T-helper 17 cell (primary cell): ENCODE data around the gene PPP1R1C. TPM values are rescaled to one million over a fixed set of nuclear protein-coding genes. Genes with fewer than 3 reads are reported as not detected.
"Not testable (repeated sequence)": the region's sequence is repeated elsewhere in the genome, so short reads cannot be mapped to it uniquely, and the experiment has no call there.

ENCODE experiments used
- ATAC-seq: fragments of 150-1000 bp; cut with Tn5 transposase; 2 replicates; pipeline ENCODE4 v1.10.0; 2021; ENCODE audit warnings: mild to moderate bottlenecking, moderate library complexity
- DNase-seq, 3 donors: peaks; one replicate each; pipeline versions ENCODE4 v3.0.0 to v3.0.0-alpha.2; 2020 to 2021
- H3K9me3 ChIP-seq: one replicate; pipeline ENCODE4 v1.7.0; 2013; ENCODE audit warnings: low read length, mild to moderate bottlenecking; ENCODE audit not compliant: control insufficient read depth, poor library complexity, severe bottlenecking
- H3K27ac Mint-ChIP-seq: one replicate; pipeline ENCODE4 v1.8.0; 2022; ENCODE audit warnings: mild to moderate bottlenecking, moderate library complexity, mixed read lengths
- H3K27me3 Mint-ChIP-seq: one replicate; pipeline ENCODE4 v1.8.0; 2022; ENCODE audit warnings: mixed read lengths
- H3K36me3 Mint-ChIP-seq: one replicate; pipeline ENCODE4 v1.8.0; 2022; ENCODE audit warnings: low read depth, mixed read lengths
- H3K4me1 Mint-ChIP-seq: one replicate; pipeline ENCODE4 v1.8.0; 2022; ENCODE audit warnings: mild to moderate bottlenecking, mixed read lengths
- H3K4me3 Mint-ChIP-seq: one replicate; pipeline ENCODE4 v1.8.0; 2022; ENCODE audit warnings: mild to moderate bottlenecking, moderate library complexity, mixed read lengths
- total RNA-seq, 4 donors: library from RNA in 2 of 4; stranded (reverse) in 2 of 4; gene quantifications; one replicate each; pipeline ENCODE4 v1.2.3 and lab custom pipeline; 2022 to 2026

PPP1R1C gene
- total RNA-seq, 2 donors from 2014 or later: not detected

- ATAC-seq: no peak
- H3K4me3 Mint-ChIP-seq: no peak overlapping the region
- no peaks in the 10 kb centered on the region for H3K27me3 Mint-ChIP-seq
- no peaks in the 10 kb centered on the region for H3K36me3 Mint-ChIP-seq
- no peak overlapping the region for H3K27ac Mint-ChIP-seq
- DNase-seq: no peak
- H3K4me1 Mint-ChIP-seq: no peaks in the 10 kb centered on the region
- no peaks in the 10 kb centered on the region for H3K9me3 ChIP-seq
Observed at GRCh38 chr2:182006595-182007341, 21.1 kb downstream of the PPP1R1C start.

GRCh38 chr2:182014284-182014683 lies 28.6 kb downstream of the PPP1R1C start:
- Mint-ChIP-seq H3K36me3 (no peaks in the 10 kb centered on the region), H3K27me3 (no peaks in the 10 kb centered on the region), H3K4me3 (no peak overlapping the region), H3K4me1 (no peaks in the 10 kb centered on the region), H3K27ac (no peak overlapping the region)
- H3K9me3 ChIP-seq: no peaks in the 10 kb centered on the region
- no peak for ATAC-seq
- DNase-seq: no peak

GRCh38 chr2:182015334-182016109 lies 29.9 kb downstream of the PPP1R1C start:
- Mint-ChIP-seq H3K4me3 (no peak overlapping the region), H3K4me1 (no peaks in the 10 kb centered on the region), H3K27ac (no peak overlapping the region), H3K36me3 (no peaks in the 10 kb centered on the region), H3K27me3 (no peaks in the 10 kb centered on the region)
- ATAC-seq (no peak), DNase-seq (no peak)
- H3K9me3 ChIP-seq: no peaks in the 10 kb centered on the region

- no peak overlapping the region for H3K4me3 Mint-ChIP-seq
- H3K4me1 Mint-ChIP-seq: no peaks in the 10 kb centered on the region
- no peak for DNase-seq
- ATAC-seq: no peak
- no peak overlapping the region for H3K27ac Mint-ChIP-seq
- H3K9me3 ChIP-seq: peaks cover 2% of the 10 kb centered on the region
- H3K27me3 Mint-ChIP-seq: no peaks in the 10 kb centered on the region
- no peaks in the 10 kb centered on the region for H3K36me3 Mint-ChIP-seq
Observed at GRCh38 chr2:182018218-182018617, 32.6 kb downstream of the PPP1R1C start.

GRCh38 chr2:182019731-182020130 lies 34.1 kb downstream of the PPP1R1C start:
- H3K27me3 Mint-ChIP-seq: no peaks in the 10 kb centered on the region
- H3K27ac Mint-ChIP-seq: no peak overlapping the region
- ATAC-seq: no peak

GRCh38 chr2:182020286-182021070 lies 34.8 kb downstream of the PPP1R1C start:
- no peak for DNase-seq
- Mint-ChIP-seq H3K4me1 (no peaks in the 10 kb centered on the region), H3K27ac (no peak overlapping the region), H3K4me3 (no peak overlapping the region), H3K27me3 (no peaks in the 10 kb centered on the region), H3K36me3 (no peaks in the 10 kb centered on the region)
- ATAC-seq: no peak
- H3K9me3 ChIP-seq: peaks cover 2% of the 10 kb centered on the region

More at GRCh38 chr2:182019731-182020130, 34.1 kb downstream of the PPP1R1C start:
- H3K9me3 ChIP-seq: peaks cover 2% of the 10 kb centered on the region
- no peaks in the 10 kb centered on the region for H3K4me1 Mint-ChIP-seq
- DNase-seq: no peak
- no peak overlapping the region for H3K4me3 Mint-ChIP-seq
- no peaks in the 10 kb centered on the region for H3K36me3 Mint-ChIP-seq

- Mint-ChIP-seq H3K4me3 (no peak overlapping the region), H3K27me3 (no peaks in the 10 kb centered on the region), H3K36me3 (no peaks in the 10 kb centered on the region), H3K4me1 (no peaks in the 10 kb centered on the region), H3K27ac (no peak overlapping the region)
- ATAC-seq: no peak
- H3K9me3 ChIP-seq: peaks cover 2% of the 10 kb centered on the region
- no peak for DNase-seq
Observed at GRCh38 chr2:182023235-182023634, 37.6 kb downstream of the PPP1R1C start.

- not testable (repeated sequence) for H3K4me3 Mint-ChIP-seq, DNase-seq, ATAC-seq, H3K36me3 Mint-ChIP-seq, H3K27me3 Mint-ChIP-seq, H3K9me3 ChIP-seq, H3K27ac Mint-ChIP-seq, H3K4me1 Mint-ChIP-seq
Observed at GRCh38 chr2:182030875-182031274, 45.2 kb downstream of the PPP1R1C start.

- no peak overlapping the region for H3K27ac Mint-ChIP-seq
- H3K4me1 Mint-ChIP-seq: no peaks in the 10 kb centered on the region
- no peaks in the 10 kb centered on the region for H3K9me3 ChIP-seq
- DNase-seq: no peak
- H3K36me3 Mint-ChIP-seq: no peaks in the 10 kb centered on the region
- ATAC-seq: no peak
- H3K4me3 Mint-ChIP-seq: no peak overlapping the region
- no peaks in the 10 kb centered on the region for H3K27me3 Mint-ChIP-seq
Observed at GRCh38 chr2:182031956-182032355, 46.3 kb downstream of the PPP1R1C start.

- Mint-ChIP-seq H3K36me3 (no peaks in the 10 kb centered on the region), H3K27ac (no peak overlapping the region)
- no peak for DNase-seq
Observed at GRCh38 chr2:182033449-182033848, 47.8 kb downstream of the PPP1R1C start.

GRCh38 chr2:182038576-182038975 lies 52.9 kb downstream of the PPP1R1C start:
- Mint-ChIP-seq H3K4me1 (no peaks in the 10 kb centered on the region), H3K27ac (no peak overlapping the region), H3K4me3 (no peak overlapping the region), H3K27me3 (no peaks in the 10 kb centered on the region), H3K36me3 (no peaks in the 10 kb centered on the region)
- no peak for DNase-seq
- H3K9me3 ChIP-seq: no peaks in the 10 kb centered on the region
- no peak for ATAC-seq

More at GRCh38 chr2:182033449-182033848, 47.8 kb downstream of the PPP1R1C start:
- Mint-ChIP-seq H3K4me3 (no peak overlapping the region), H3K4me1 (no peaks in the 10 kb centered on the region), H3K27me3 (no peaks in the 10 kb centered on the region)
- no peaks in the 10 kb centered on the region for H3K9me3 ChIP-seq
- no peak for ATAC-seq

GRCh38 chr2:182043021-182043420 lies 57.4 kb downstream of the PPP1R1C start:
- no peak overlapping the region for H3K27ac Mint-ChIP-seq
- no peaks in the 10 kb centered on the region for H3K4me1 Mint-ChIP-seq
- H3K36me3 Mint-ChIP-seq: no peaks in the 10 kb centered on the region
- no peak overlapping the region for H3K4me3 Mint-ChIP-seq
- no peaks in the 10 kb centered on the region for H3K27me3 Mint-ChIP-seq
- no peaks in the 10 kb centered on the region for H3K9me3 ChIP-seq
- DNase-seq (no peak), ATAC-seq (no peak)

- H3K27me3 Mint-ChIP-seq: no peaks in the 10 kb centered on the region
- H3K27ac Mint-ChIP-seq: no peak overlapping the region
- DNase-seq (no peak), ATAC-seq (no peak)
- no peaks in the 10 kb centered on the region for H3K9me3 ChIP-seq
- H3K4me3 Mint-ChIP-seq: no peak overlapping the region
- no peaks in the 10 kb centered on the region for H3K36me3 Mint-ChIP-seq
- H3K4me1 Mint-ChIP-seq: no peaks in the 10 kb centered on the region
Observed at GRCh38 chr2:182043861-182044260, 58.2 kb downstream of the PPP1R1C start.
